NCI-H2196 treated with DMSO at 0.1 percent for 48 hours (cell line): ENCODE data around the gene SETD7.
A peak's percentile ranks its signal among the peaks of the same experiment; 100 is the strongest.

Experiments
- DNase-seq: peaks from one replicate; lab custom pipeline; 2025; ENCODE audit not compliant: unreplicated experiment; lab: John Stamatoyannopoulos, UW

Gene SETD7

DNA sequence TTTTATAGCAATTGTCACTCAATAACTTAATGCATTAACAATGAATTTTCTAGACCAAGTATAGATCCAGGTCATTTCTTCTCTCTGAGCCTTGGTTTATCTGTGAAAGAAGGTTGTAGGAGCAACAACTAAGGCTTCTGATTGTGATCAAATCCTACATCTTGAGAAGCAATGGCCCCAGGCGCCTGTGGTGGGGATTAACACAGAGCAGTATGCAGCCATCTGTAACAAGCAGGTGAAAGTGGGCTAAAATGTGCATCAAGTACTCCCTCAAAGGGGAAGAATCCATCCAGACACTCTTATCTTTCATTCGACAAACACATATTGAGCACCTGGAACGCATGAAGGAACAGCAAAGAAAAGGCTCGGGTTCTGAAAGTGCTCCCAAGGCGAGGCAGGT lies 19.1 kb upstream of the SETD7 start:
- DNase-seq: no peak

DNA sequence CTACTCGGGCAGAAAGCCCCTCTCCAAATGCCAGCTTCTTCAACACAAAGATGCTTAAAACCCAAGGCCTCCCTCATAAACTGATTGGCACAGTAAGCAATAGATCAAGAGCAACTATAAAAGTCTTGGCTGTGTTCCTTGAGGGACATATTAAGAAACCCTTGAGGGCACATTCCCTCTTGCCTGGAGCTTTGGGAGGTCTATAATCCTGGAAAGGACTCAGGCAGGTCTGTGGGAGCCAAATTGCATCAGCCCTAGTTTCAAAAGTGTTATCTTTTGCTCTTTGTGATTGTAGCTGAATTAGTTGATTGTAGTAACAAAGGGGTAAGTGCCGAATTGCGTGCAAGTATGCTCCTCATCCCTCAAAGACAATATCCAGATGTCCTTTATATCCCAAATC lies 18.6 kb upstream of the SETD7 start:
- no peak for DNase-seq

DNA sequence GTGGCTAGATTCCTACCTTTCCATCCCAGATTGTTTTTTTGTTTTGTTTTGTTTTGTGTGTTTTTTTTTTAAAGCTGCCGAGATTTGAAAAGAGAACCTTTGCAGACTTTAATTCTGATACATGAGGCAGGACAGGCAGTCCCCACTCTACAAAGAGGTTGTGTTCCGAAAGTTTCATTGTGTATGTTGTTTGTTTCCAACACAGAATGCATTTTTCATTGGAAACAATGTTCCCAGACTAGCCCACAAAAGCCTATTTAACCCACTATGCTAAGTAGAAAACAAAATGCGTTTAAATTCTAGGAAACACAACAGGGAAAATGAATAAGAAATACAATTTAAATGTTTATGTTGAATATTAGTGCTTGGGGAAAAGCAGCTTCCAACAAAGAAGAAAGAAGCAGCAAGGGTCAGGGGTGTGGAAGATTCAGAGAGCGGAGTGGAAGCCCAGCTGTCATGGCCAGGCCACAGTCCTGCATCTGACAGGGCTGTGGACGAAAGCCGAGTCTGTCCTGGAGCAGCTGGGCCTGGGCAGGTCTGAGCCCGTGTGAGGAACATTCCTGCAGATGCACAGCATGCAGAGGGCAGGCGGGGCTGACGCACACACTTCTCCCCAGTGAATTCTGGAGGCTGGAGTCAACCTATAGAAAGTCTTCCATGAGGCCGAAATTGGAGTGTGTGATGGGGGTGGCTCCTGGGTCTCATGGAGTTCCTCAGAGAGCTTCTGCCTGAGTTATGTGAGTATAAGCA lies 12.4 kb upstream of the SETD7 start:
- DNase-seq: no peak

DNA sequence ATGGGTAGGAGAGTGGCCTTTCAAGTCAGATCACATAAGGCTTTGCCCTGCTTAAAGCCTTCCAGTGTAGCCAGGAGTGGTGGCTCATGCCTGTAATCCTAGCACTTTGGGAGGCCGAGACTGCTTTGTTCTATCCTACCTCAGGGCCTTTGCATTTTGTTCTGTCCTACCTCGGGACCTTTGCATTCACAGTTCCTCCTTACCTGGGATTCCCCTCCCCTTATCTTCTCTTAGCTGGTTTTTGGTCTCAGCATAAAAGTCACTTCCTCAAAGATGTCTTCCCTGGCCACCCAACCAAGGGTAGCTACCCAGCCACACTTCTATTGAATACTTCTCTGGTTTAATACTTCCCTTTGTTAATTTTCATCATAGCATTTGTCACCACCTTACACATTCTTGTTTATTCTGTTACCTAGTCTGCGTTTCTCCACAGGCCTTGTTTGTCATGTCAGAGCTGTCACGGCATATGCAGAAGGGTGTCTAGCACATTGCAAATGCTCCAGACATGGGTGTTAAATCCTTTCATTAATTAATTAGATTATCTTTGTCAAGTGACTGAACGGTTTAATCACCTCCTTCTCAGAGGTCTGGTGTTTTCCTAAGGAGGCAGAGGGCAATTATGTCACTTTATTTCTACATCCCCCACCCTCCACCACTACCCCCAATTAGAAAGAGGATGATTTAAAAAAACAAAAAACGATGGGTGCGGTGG lies 11.3 kb upstream of the SETD7 start:
- DNase-seq: no peak

DNA sequence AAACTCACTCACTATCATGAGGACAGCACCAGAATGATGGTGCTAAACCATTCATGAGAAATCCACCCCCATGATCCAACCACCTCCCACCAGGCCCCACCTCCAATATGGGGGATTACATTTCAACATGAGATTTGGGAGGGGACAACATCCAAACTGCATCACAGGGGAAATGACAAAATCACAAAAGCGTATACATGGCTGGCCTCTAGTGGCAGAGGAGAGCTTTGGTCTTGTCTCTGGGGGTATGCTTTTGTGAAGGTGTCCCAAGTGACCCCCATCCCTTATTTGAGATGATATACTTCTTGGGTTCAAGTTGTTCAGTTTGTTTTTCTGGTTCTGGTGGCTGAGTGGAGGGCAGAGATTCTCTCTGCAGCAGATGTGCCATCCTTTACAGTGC lies 8.5 kb upstream of the SETD7 start:
- no peak for DNase-seq

DNA sequence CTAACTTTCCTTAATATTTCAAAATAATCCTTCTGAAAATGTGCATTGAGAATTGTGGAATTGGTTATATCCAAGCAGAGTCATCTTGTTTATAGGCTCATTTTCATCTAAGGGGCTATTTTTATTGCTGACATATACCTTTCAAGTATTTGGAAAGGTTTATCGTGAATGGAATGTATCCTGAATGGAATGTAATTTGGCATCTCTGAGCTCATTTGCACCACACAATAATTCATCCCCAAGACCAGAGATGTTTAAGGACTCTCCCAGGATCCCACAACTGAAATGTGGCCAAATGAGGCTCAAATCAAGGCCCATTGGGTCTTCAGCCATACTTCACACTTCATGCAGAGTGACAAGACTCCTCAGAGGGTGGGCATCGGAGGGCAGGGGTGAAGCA lies 7.5 kb upstream of the SETD7 start:
- no peak for DNase-seq

DNA sequence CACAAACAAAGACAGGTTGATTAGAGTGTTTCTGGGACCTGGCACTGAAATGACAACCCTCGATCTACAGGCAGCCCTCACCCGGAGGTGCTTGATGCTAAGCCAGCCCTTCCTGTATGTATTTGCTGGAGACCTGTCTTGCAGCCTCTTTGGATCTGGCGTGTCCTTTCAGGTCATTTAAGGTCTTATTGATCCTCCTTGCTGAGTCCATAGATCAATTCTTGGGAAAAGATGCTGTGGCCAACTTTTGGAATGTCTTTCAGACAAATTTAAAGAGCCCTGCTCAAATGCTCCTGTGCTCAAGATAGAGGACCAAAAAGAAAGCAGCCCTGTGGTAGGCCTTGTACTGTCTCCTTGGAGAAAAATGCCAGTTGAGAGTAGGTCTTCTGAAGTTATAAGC lies 6.8 kb upstream of the SETD7 start:
- DNase-seq: no peak

DNA sequence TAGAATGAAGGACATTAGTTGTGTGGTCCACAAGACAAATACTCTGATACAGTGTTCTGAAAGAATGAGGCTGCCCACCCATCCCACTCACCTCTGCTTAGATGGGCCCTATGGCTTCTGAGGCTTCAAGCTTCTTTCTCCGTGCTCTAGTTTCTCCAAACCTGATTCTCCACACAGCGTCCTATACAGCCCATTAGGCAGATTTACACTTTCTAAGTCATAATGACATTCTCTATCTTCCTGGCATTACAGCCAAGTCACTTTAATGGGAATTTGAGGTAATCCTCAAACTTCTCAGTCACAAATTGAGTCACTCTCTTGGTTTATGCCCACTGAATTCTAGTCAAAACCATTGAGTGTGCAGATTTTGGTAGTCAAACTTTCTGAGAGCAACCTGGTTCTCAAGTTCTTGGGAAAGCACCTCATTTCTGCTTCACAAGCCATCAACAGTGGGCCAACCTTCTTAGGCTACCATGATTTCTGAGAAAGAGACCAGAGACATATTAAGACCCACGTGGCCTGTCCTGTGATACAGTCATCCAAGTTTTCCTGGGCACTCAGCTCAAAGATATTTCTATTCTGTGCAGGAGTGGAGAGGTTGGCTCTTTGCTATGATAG lies 6.2 kb upstream of the SETD7 start:
- DNase-seq: no peak

DNA sequence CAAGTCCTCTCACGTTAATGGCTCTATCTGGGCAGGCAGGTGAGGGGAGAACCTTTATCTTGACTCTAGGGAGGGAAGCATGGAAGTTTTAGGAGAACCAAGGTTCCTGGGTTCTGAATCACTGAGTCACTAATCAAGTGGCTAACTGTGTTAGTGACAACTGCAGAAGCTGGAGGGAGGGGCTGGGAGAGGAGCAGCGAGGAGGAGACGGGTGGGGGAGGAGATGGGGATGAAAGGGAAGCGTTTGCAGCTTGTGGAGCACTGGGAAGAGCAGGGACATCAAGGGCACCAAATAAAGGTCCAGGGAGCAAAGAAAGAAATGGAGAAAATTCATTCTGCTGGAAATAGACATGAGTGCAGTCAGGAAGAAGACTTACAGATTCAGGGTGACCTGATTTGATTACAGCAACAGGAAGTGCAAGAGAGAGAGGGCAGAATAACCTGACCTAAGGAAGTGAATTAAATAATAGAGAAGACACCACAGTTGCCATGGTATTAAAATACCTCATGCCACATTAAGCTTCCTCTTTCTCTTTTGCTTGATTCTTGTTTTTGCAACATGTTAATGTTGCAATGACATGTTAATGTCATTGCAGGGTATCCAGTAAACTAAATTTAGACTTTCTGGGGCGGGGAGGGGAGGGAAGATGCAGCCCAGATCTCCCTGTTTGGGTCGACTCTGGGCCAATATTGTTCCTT lies 4.5 kb upstream of the SETD7 start:
- no peak for DNase-seq

DNA sequence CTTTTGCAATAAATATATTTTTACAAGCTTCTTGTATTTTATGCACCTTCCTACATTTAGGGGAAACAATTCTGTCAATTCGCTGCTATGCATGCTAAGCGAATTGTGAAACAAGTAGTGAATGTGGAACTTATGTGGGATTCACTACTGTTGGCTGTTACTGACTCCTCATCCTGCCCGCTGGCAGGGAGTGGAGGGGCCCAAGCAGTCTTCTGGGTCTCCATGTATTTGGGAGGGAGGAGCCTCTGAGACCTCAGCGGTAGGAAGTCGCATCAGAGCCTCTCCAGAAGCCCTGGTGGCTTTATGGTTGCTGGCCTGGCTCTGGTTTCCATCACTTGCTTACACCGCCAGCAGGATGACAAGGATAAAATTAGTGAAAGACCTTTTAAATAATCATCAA lies 3.7 kb upstream of the SETD7 start:
- no peak for DNase-seq

DNA sequence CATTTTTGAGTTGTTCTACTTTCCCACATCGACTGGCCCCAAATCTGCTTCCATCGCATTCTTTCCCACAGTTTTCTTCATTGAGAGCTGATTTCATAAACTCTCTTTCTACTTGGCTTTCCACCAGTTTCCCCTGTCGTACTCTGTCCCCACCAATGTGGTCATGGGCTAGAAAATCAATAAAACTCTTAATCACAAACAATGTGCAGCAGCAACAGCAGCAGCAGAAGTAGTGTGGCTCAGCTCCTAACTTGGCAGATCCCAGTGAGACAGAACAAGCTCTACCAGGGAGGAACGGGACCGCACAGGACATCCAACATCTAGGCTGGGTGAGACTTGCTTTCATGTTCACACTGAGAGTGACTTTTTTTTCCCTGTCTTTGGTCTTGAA lies 3.1 kb upstream of the SETD7 start:
- no peak for DNase-seq

DNA sequence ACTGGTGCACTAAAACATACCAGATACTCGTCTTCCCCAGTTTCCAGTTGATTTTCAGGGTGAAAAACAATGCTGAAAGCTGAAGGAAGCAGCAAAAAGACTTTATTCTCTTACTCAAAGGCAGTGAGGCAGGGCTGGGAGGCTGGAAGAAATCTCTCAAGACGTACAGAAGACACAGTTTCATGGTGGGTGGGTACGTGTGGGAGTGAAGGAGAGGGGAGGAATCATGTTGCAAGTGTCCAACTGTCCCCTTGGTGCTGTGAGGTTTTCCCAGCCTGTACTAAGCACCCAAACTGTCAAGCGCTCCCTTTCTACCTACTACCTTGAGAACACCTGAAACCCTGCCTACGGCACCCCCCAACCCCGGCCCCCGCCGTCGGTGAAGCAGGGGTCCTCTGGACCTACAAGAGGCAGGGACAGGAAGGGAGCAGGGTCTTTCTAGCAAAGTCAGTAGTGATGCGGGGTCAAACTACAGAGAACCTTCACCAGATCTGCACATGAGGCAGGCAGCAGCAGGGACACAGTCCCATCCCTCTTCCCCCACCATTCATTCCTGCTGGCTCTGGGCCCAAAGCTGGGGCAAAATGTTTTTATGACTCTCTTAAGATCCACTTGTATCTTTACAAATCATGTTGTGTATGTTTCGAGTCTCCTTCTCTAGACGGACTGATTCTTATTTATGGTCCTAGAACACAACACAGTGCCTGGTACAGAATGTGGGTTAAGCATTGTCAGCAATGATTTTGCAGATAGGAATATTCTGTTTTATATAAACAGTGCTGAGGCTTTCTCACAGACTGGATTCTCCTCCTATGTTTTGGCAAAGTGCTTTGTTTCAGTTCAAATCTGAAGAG lies 2.4 kb upstream of the SETD7 start:
- DNase-seq: no peak

DNA sequence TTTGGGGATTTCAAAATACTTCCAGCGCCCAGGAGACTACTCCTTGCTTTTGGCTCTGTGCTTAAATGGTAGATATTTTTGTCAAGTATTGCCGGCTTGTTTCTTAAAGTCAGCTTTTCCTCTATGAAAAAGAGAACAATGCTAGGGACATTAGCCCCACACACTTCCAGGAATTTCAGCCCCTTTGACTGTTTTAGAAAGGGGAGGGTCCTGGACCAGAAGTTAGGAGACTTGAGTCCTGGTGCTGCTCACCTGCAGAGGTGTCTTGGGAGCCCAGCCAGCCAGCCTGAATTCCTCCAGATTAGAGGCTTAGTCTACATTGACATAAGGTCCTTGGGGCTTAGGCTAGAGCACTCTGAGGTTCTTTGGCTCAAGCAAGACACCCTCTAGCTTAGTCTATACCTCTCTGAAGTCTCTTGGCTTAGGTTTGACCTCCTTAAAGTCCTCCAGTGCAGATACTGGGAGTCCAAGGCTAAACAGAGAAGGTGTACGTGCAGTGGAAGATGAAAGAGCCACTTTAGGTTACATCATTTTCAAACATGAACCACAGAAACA lies 1.6 kb upstream of the SETD7 start:
- no peak for DNase-seq

DNA sequence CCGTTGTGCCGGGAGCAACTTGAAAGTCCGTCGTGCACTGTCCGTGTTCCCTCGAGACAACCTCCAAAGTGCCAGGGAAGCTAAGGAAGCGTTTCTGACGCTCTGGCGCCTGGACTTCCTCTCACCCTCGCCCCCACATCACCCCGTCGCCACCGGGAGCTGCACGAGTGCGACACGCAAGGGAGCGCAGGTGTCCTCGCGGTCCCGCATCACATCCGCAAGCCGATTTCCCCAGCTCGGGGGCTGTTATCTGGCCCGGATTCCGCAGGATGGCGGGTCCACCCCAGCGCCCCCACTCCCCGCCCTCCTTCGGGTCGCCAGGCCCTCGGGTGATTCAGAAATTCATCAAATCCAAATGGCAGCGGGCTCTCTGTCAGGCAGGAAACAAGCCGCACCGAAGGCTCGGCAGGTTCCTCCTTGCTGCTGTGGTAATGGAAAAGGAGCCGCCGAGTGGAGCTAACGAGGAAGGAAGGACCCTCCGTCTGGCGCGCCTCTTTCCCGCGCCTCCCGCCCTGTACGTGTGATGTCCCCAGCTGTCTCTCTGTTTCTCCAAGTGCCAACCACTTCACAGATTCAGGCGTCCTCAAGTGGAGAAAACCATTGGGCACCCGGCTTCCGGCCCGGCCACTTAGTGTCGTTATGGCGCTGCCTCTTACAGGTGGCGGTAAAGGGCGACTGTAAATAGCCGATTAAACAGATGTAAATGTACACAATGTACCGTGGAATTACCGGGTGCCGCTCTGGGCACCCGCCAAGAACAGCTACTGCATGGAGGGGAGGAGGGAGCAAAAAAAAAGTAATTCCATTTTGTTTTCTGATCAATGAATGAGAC lies 921 bp upstream of the SETD7 start:
- peak; percentile 61 for DNase-seq

DNA sequence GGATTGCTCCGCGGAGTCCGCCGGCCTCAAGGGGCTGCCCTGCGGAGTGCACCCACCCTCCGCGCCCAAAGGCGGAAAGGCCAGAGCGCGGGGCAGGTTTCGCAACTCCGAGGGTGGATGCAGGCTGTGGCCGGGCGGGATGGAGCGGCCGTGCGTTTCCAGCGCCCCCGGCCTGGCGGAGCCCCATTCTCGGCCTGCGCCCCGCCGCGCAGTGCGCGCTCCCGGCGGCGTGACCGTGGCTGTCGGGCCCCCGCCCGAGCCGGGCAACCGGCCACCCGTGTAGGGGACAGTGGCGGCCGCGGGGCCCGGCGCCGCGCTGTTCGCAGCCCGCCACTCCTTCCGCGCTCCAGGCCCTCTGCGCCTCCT lies 331 bp downstream of the SETD7 start:
- DNase-seq: no peak

DNA sequence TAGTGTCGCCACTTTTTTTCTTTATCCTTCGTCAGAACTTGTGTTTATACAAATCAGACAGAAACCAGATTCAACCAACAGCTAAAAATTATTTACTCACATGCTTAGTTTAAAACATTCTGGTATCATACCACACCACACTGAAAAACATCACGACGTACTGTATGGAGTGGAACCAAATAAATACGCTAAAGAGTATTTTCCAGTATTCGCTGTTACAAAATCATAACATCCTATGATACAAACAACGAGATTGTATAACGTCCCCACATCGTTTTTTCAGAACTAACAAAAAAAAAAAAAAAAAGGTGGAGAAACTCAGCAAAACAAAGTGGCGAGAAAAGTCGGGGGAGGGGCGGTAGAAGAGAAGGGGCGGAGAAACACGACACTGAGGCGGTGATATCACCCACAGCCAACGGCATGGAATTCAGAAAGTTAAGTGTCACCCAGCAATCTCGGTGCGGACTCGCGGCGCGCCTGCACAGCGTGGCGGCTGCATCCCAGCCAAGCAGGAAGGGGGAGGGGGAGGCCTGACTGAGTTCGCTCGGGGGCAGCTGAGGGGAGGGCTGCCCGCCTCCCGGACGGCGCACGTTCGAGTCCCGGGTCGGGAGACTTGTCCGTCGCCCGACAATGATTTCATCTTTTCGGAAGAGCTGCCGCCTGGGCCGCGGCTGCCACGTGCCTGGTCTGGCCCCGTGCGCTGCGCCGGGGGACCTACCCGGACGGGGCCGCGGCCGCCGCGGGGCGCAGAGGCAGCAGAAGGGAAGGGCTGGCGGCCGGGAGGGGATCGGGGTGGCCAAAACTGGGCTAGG lies 920 bp downstream of the SETD7 start:
- peak; percentile 47 for DNase-seq

DNA sequence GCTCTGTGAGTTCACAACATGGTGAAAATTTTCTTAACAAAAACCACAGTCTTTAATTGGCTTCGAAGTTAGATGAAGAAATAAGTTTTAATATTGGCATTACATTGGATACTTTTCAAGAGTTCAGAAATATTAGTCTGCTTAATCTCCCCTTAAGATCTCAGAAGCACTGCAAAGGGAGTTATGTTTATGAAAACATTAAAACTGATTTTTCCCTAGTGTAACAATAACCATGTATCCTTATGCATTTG lies 1.5 kb downstream of the SETD7 start:
- DNase-seq: no peak

DNA sequence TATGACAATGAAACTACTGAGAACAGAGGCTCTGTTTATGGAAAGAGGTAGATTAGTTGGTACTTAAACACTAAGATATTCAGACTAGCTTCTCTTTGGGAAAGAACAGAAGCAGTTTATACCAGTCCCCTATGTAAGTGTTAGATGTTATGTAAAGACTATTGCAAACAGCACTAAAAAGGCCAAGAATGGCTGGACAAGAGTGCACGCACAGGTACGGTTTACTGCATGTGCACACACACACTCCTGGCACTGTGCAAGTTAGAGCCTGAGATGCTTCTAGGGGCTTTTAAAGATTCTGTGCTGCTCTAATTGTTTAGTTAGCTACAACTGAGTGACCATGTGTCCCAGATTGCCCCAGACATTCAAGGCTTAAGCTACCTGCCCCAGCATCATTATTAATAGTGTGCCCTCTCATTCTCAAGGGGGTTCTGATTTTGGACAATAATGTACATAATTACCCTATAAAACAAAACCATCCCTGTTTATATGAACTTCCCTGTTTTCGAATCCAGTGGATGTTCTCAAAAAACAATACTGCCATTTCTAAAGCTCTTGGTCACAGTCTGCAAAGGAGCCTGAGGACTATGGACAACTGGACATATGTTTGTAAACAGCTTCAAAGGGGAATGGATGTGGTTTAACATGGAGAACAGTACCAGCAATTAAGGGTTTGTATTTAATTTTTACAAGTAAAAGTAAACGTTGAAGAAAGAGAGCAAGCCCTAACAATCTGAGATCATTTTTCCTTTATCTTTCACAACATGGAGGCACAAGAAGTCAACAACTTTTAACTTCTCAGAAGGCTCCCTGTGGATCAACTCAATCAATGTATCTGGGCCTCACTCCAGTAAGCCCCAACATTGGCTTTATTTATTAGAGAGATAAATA lies 2.0 kb downstream of the SETD7 start:
- DNase-seq: no peak
